HCT116 (cell line): ENCODE data around the gene ZNF750. TPM values are rescaled to one million over a fixed set of nuclear protein-coding genes. Genes with fewer than 3 reads are reported as not detected.

Experiments used
- ATAC-seq: fragments of 200-7000 bp; cut with Tn5 transposase; 2 replicates; pipeline ENCODE4 v1.9.1; 2020; ENCODE audit warnings: mild to moderate bottlenecking, moderate library complexity
- BruUV-seq: library from RNA; stranded (reverse); fragments of 400-500 nt; replicated peaks from 2 replicates; lab custom pipeline; 2021; lab: Mats Ljungman, UMichigan
- CTCF ChIA-PET: fragments of 300-600 bp; sonication (Branson Sonifier 250); formaldehyde crosslinking; loops from one replicate; lab custom pipeline; 2021; ENCODE audit warnings: antibody characterized with exemption; lab: Charles Lee
- POLR2A ChIA-PET: fragments of 300-600, 350-600 bp; sonication (Branson Sonifier 250); formaldehyde crosslinking; loops from one replicate; lab custom pipeline; 2021; ENCODE audit warnings: antibody characterized with exemption; lab: Charles Lee
- RAD21 ChIA-PET, 2 experiments: fragments of 300-600 bp; sonication (Branson Sonifier 250); formaldehyde crosslinking; loops; one replicate each; lab custom pipeline; 2023; ENCODE audit warnings: low total read pairs in 2 of 2; ENCODE audit not compliant: uncharacterized antibody in 2 of 2, unreplicated experiment in 2 of 2, low non-redundant PET in 1 of 2; lab: Charles Lee
- DNase-seq: peaks from one replicate; pipeline ENCODE4 v3.0.0-alpha.2; 2010; ENCODE audit warnings: low read depth, low spot score
- H2AFZ ChIP-seq: fragments of 200-600 bp; shearing (Covaris generic), sonication (generic); 2 replicates; pipeline ENCODE4 v1.6.1; 2017; ENCODE audit warnings: low read depth, mixed run types, mixed read lengths, antibody characterized with exemption, low read length; ENCODE audit not compliant: poor library complexity, severe bottlenecking
- H3K27ac ChIP-seq: 2 replicates; pipeline ENCODE4 v1.5.1; 2012; ENCODE audit warnings: low read depth, low read length
- H3K27me3 ChIP-seq: fragments of 200-600 bp; sonication (generic); 2 replicates; pipeline ENCODE4 v1.6.1; 2016; ENCODE audit warnings: mixed run types, low read length, mixed read lengths; ENCODE audit not compliant: insufficient read depth
- H3K36me3 ChIP-seq, 2 experiments: fragments of 200-500 bp in 1 of 2; fragments of 200-600 bp in 1 of 2; sonication (Bioruptor generic) in 1 of 2; sonication (generic) in 1 of 2; 2 replicates each; pipeline versions ENCODE4 v1.5.1 to v1.6.1; 2014 to 2016; ENCODE audit warnings: low read length in 2 of 2, inconsistent platforms in 1 of 2, mixed read lengths in 1 of 2, mixed run types in 1 of 2; ENCODE audit not compliant: insufficient read depth in 2 of 2, control insufficient read depth in 1 of 2
- H3K4me1 ChIP-seq, 2 experiments: fragments of 200-600 bp in 1 of 2; sonication (generic) in 1 of 2; 2 replicates each; pipeline versions ENCODE4 v1.5.1 to v1.6.1; 2012 to 2017; ENCODE audit warnings: low read length in 2 of 2, inconsistent platforms in 1 of 2, mild to moderate bottlenecking in 1 of 2, mixed read lengths in 1 of 2, mixed run types in 1 of 2, moderate library complexity in 1 of 2; ENCODE audit not compliant: insufficient read depth in 2 of 2, control insufficient read depth in 1 of 2
- H3K4me2 ChIP-seq: fragments of 200-600 bp; sonication (generic); 2 replicates; pipeline ENCODE4 v1.6.1; 2017; ENCODE audit warnings: mixed run types, low read length, mixed read lengths
- H3K4me3 ChIP-seq, 2 experiments: fragments of 200-600 bp in 1 of 2; sonication (generic) in 1 of 2; replicated peaks in 1 of 2; 2 replicates each; pipeline ENCODE4 v1.5.1; 2011 to 2016; ENCODE audit warnings: low read length in 2 of 2, control low read depth in 1 of 2, low read depth in 1 of 2, mild to moderate bottlenecking in 1 of 2, mixed read lengths in 1 of 2, mixed run types in 1 of 2
- H3K79me2 ChIP-seq: fragments of 200-600 bp; sonication (generic); 2 replicates; pipeline ENCODE4 v1.6.1; 2017; ENCODE audit warnings: mild to moderate bottlenecking, mixed run types, low read length, moderate library complexity, mixed read lengths; ENCODE audit not compliant: insufficient read depth
- H3K9ac ChIP-seq: fragments of 200-600 bp; sonication (generic); 2 replicates; pipeline ENCODE4 v1.6.1; 2016; ENCODE audit warnings: low read length, mixed read lengths
- H3K9me2 ChIP-seq: fragments of 200-600 bp; sonication (generic), shearing (Covaris generic); 2 replicates; pipeline ENCODE4 v1.6.1; 2017; ENCODE audit warnings: mixed run types, mild to moderate bottlenecking, moderate library complexity; ENCODE audit not compliant: insufficient read depth
- H3K9me3 ChIP-seq, 2 experiments: fragments of 200-500 bp in 1 of 2; fragments of 200-600 bp in 1 of 2; sonication (Bioruptor generic) in 1 of 2; sonication (generic) in 1 of 2; 2 replicates each; pipeline ENCODE4 v1.6.1; 2014 to 2017; ENCODE audit warnings: low read length in 2 of 2, mixed read lengths in 2 of 2, inconsistent platforms in 1 of 2, low read depth in 1 of 2, mild to moderate bottlenecking in 1 of 2, mixed run types in 1 of 2, moderate library complexity in 1 of 2; ENCODE audit not compliant: control insufficient read depth in 1 of 2, insufficient read depth in 1 of 2
- H4K20me1 ChIP-seq: fragments of 200-600 bp; sonication (generic), shearing (Covaris generic); 2 replicates; pipeline ENCODE4 v1.6.1; 2017; ENCODE audit warnings: mixed run types, mild to moderate bottlenecking, moderate library complexity; ENCODE audit not compliant: insufficient read depth
- EGR1 ChIP-seq: IDR thresholded peaks from 2 replicates; pipeline ENCODE4 v1.6.1; 2012; ENCODE audit warnings: low read depth
- ELF1 ChIP-seq: IDR thresholded peaks from 2 replicates; pipeline ENCODE4 v1.6.1; 2012; ENCODE audit warnings: low read depth, borderline replicate concordance
- EZH2 ChIP-seq: fragments of 200-600 bp; sonication (generic); IDR thresholded peaks from 2 replicates; pipeline ENCODE4 v1.6.1; 2017; ENCODE audit warnings: antibody characterized with exemption, mixed run types
- FOSL1 ChIP-seq: IDR thresholded peaks from 2 replicates; pipeline ENCODE4 v1.6.1; 2012; ENCODE audit warnings: low read depth
- JUND ChIP-seq: IDR thresholded peaks from 2 replicates; pipeline ENCODE4 v1.6.1; 2012
- POLR2A ChIP-seq: IDR thresholded peaks from 2 replicates; pipeline ENCODE4 v1.7.0; 2011; ENCODE audit warnings: borderline replicate concordance; ENCODE audit not compliant: insufficient read depth, insufficient read length; ENCODE audit errors: extremely low read depth
- RAD21 ChIP-seq: IDR thresholded peaks from 2 replicates; pipeline ENCODE4 v1.6.1; 2012; ENCODE audit warnings: low read depth, mild to moderate bottlenecking
- SIN3A ChIP-seq: IDR thresholded peaks from 2 replicates; pipeline ENCODE4 v1.6.1; 2012; ENCODE audit warnings: low read depth
- SRF ChIP-seq: IDR thresholded peaks from 2 replicates; pipeline ENCODE4 v1.6.1; 2012; ENCODE audit warnings: low read depth
- intact Hi-C: fragments of 100-400 bp; cut with micrococcal nuclease; formaldehyde crosslinking; loops from 2 replicates; pipeline ENCODE4 v1.10.0; 2022
- total RNA-seq: library from RNA; stranded (reverse); gene quantifications from one replicate; pipeline ENCODE4 v1.2.1, GENCODE V29; 2021; ENCODE audit not compliant: unreplicated experiment
- TF ChIP-seq, protein P1 (sequence below), 3 experiments: fragments of 200-600 bp in 1 of 3; sonication (generic) in 1 of 3; IDR thresholded peaks in 2 of 3; conservative IDR thresholded peaks in 1 of 3; 2 replicates each; pipeline ENCODE4 v1.5.1; 2012 to 2017; ENCODE audit warnings: low read depth in 2 of 3, low read length in 2 of 3, antibody characterized with exemption in 1 of 3, borderline replicate concordance in 1 of 3, control low read depth in 1 of 3, mild to moderate bottlenecking in 1 of 3, mixed read lengths in 1 of 3, mixed run types in 1 of 3, moderate library complexity in 1 of 3; ENCODE audit not compliant: insufficient read depth in 1 of 3
- TF ChIP-seq, protein P2 (sequence below): IDR thresholded peaks from 2 replicates; pipeline ENCODE4 v1.6.1; 2012
- TF ChIP-seq, protein P3 (sequence below): IDR thresholded peaks from 2 replicates; pipeline ENCODE4 v1.6.1; 2012; ENCODE audit warnings: low read depth

ZNF750 gene
- total RNA-seq, 1 experiment from 2014 or later, result not detected

DNA sequence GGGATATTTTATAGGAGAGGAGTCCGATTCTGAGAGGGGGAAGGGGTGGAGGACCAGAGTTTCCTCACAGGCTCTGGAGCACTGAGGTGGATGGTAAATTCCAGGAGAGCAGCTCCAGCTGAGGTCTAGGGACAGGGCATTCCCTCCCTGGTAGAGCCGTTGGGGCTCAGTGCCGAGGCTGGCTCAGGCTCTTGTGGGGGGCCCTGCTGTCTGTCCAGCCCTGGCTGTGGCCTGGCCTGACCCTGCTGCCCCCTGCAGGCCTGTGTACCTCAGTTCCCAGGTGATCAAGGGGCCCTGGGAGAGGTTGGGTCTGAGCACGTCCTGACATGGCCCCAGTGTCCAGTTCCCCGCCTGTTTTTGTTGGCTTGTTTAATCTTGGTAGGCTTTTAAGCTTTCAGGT, 16.8 kb downstream of the ZNF750 start:
- RAD21 ChIA-PET, result no interaction called here
- no peaks in the 10 kb centered on the region for H3K4me1 ChIP-seq
- no peak overlapping the region for H3K4me2 ChIP-seq
- H3K79me2 ChIP-seq, result peaks cover 28% of the 10 kb centered on the region; the same call in 1 of the 2 replicates
- peak; percentile 88 for ATAC-seq
- peaks cover 16 to 22% of the 10 kb centered on the region in 2 experiments; a peak in 3 of 4 replicates for H3K9me3 ChIP-seq
- TF ChIP-seq POLR2A, result no peak
- TF ChIP-seq, protein P1, sequence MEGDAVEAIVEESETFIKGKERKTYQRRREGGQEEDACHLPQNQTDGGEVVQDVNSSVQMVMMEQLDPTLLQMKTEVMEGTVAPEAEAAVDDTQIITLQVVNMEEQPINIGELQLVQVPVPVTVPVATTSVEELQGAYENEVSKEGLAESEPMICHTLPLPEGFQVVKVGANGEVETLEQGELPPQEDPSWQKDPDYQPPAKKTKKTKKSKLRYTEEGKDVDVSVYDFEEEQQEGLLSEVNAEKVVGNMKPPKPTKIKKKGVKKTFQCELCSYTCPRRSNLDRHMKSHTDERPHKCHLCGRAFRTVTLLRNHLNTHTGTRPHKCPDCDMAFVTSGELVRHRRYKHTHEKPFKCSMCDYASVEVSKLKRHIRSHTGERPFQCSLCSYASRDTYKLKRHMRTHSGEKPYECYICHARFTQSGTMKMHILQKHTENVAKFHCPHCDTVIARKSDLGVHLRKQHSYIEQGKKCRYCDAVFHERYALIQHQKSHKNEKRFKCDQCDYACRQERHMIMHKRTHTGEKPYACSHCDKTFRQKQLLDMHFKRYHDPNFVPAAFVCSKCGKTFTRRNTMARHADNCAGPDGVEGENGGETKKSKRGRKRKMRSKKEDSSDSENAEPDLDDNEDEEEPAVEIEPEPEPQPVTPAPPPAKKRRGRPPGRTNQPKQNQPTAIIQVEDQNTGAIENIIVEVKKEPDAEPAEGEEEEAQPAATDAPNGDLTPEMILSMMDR (IDR thresholded peaks at IDR 0.05 in 2 of 3, conservative IDR thresholded peaks at IDR 0.05 in 1 of 3; ENCODE audit: borderline replicate concordance in 1 of 3, insufficient read depth in 1 of 3, low read depth in 2 of 3, low read length in 2 of 3), result peak in 2 of 3 experiments; percentile 47 to 69; a peak in 4 of 6 replicates
- no peak for TF ChIP-seq EGR1
- H3K9me2 ChIP-seq, result no peaks in the 10 kb centered on the region
- peaks cover 3% of the 10 kb centered on the region; the same call in 1 of the 2 replicates for H4K20me1 ChIP-seq
- H2AFZ ChIP-seq, result no peak overlapping the region
- H3K27me3 ChIP-seq, result no peaks in the 10 kb centered on the region
- POLR2A ChIA-PET, result no interaction called here
- intact Hi-C loops, result no loop called here
- no TSS peak for BruUV-seq
- H3K4me3 ChIP-seq, result no peak overlapping the region
- peak overlapping the region; percentile 19; the same call in 1 of the 2 replicates for H3K27ac ChIP-seq
- H3K36me3 ChIP-seq, result peaks cover 0 to 43% of the 10 kb centered on the region in 2 experiments; a peak in 2 of 4 replicates
- H3K9ac ChIP-seq, result no peak overlapping the region
- CTCF ChIA-PET, result no interaction called here
- no peak for DNase-seq

GRCh38 chr17:82822281-82822680, 17.5 kb downstream of the ZNF750 start:
- ChIA-PET POLR2A (no interaction called here), CTCF (no interaction called here), RAD21 (no interaction called here)
- peaks cover 0 to 43% of the 10 kb centered on the region in 2 experiments; a peak in 2 of 4 replicates for H3K36me3 ChIP-seq
- no peak for ATAC-seq
- no TSS peak for BruUV-seq
- H3K79me2 ChIP-seq, result peaks cover 28% of the 10 kb centered on the region; the same call in 1 of the 2 replicates
- H3K4me3 ChIP-seq, result no peak overlapping the region
- DNase-seq, result no peak
- TF ChIP-seq JUND (no peak), EZH2 (no peak), POLR2A (no peak), ELF1 (no peak), SRF (no peak), FOSL1 (no peak), RAD21 (no peak), SIN3A (no peak)
- TF ChIP-seq, protein P2, sequence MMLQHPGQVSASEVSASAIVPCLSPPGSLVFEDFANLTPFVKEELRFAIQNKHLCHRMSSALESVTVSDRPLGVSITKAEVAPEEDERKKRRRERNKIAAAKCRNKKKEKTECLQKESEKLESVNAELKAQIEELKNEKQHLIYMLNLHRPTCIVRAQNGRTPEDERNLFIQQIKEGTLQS, result no peak
- TF ChIP-seq, protein P3, sequence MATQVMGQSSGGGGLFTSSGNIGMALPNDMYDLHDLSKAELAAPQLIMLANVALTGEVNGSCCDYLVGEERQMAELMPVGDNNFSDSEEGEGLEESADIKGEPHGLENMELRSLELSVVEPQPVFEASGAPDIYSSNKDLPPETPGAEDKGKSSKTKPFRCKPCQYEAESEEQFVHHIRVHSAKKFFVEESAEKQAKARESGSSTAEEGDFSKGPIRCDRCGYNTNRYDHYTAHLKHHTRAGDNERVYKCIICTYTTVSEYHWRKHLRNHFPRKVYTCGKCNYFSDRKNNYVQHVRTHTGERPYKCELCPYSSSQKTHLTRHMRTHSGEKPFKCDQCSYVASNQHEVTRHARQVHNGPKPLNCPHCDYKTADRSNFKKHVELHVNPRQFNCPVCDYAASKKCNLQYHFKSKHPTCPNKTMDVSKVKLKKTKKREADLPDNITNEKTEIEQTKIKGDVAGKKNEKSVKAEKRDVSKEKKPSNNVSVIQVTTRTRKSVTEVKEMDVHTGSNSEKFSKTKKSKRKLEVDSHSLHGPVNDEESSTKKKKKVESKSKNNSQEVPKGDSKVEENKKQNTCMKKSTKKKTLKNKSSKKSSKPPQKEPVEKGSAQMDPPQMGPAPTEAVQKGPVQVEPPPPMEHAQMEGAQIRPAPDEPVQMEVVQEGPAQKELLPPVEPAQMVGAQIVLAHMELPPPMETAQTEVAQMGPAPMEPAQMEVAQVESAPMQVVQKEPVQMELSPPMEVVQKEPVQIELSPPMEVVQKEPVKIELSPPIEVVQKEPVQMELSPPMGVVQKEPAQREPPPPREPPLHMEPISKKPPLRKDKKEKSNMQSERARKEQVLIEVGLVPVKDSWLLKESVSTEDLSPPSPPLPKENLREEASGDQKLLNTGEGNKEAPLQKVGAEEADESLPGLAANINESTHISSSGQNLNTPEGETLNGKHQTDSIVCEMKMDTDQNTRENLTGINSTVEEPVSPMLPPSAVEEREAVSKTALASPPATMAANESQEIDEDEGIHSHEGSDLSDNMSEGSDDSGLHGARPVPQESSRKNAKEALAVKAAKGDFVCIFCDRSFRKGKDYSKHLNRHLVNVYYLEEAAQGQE, result no peak
- intact Hi-C loops, result no loop called here
- H2AFZ ChIP-seq, result no peak overlapping the region
- peaks cover 3% of the 10 kb centered on the region; the same call in 1 of the 2 replicates for H4K20me1 ChIP-seq
- H3K9me3 ChIP-seq, result peaks cover 16 to 22% of the 10 kb centered on the region in 2 experiments; a peak in 3 of 4 replicates
- no peaks in the 10 kb centered on the region for H3K4me1 ChIP-seq
- no peak overlapping the region for H3K9ac ChIP-seq
- H3K9me2 ChIP-seq, result no peaks in the 10 kb centered on the region
- H3K27me3 ChIP-seq, result no peaks in the 10 kb centered on the region
- no peak overlapping the region for H3K27ac ChIP-seq
- no peak overlapping the region for H3K4me2 ChIP-seq
